ENCODE results near the gene NDUFB3.
"Not testable (repeated sequence)": the region's sequence is repeated elsewhere in the genome, so short reads cannot be mapped to it uniquely, and the experiment has no call there.

The NDUFB3 gene

GRCh38 chr2:201038855-201039254, 32.9 kb upstream of the NDUFB3 start:
- ATAC-seq: no peak
- TF ChIP-seq PPARA (CRISPR knock-in tag; IDR thresholded peaks at IDR 0.05; ENCODE audit: borderline replicate concordance): no peak
- TF ChIP-seq POU6F1 (CRISPR knock-in tag; IDR thresholded peaks at IDR 0.05; ENCODE audit: borderline replicate concordance, low read depth): no peak
- no peak for TF ChIP-seq ZNF8 (CRISPR knock-in tag; IDR thresholded peaks at IDR 0.05)
- TF ChIP-seq ZNF565 (CRISPR knock-in tag; conservative IDR thresholded peaks at IDR 0.05; ENCODE audit: low read depth): no peak
- no peak for TF ChIP-seq ZFP3 (CRISPR knock-in tag; IDR thresholded peaks at IDR 0.05)
- no peak for TF ChIP-seq OSR1 (CRISPR knock-in tag; IDR thresholded peaks at IDR 0.05)
- TF ChIP-seq TSHZ2 (CRISPR knock-in tag; IDR thresholded peaks at IDR 0.05): no peak
- TF ChIP-seq TCF4 (CRISPR knock-in tag; IDR thresholded peaks at IDR 0.05; ENCODE audit: borderline replicate concordance): no peak
- no peak for TF ChIP-seq ARNTL (CRISPR knock-in tag; IDR thresholded peaks at IDR 0.05; ENCODE audit: borderline replicate concordance, low read depth)
- no peak for TF ChIP-seq ZFP30 (CRISPR knock-in tag; IDR thresholded peaks at IDR 0.05)
- no peak for TF ChIP-seq CREB5 (CRISPR knock-in tag; IDR thresholded peaks at IDR 0.05; ENCODE audit: low read depth)
- TF ChIP-seq PATZ1 (CRISPR knock-in tag; IDR thresholded peaks at IDR 0.05; ENCODE audit: borderline replicate concordance): no peak
- no peak for TF ChIP-seq ESRRG (CRISPR knock-in tag; IDR thresholded peaks at IDR 0.05)
- no peak for TF ChIP-seq ZNF70 (CRISPR knock-in tag; IDR thresholded peaks at IDR 0.05)
- TF ChIP-seq GLIS3 (CRISPR knock-in tag; IDR thresholded peaks at IDR 0.05): no peak
- no peak for TF ChIP-seq CSRNP3 (CRISPR knock-in tag; IDR thresholded peaks at IDR 0.05)
- no peak for TF ChIP-seq ZC3H10 (CRISPR knock-in tag; IDR thresholded peaks at IDR 0.05)
- no peak for TF ChIP-seq CSDC2 (CRISPR knock-in tag; IDR thresholded peaks at IDR 0.05)
- no peak for TF ChIP-seq BACH2 (CRISPR knock-in tag; IDR thresholded peaks at IDR 0.05; ENCODE audit: borderline replicate concordance)
- no peak for TF ChIP-seq TOX (CRISPR knock-in tag; IDR thresholded peaks at IDR 0.05; ENCODE audit: borderline replicate concordance)

- ATAC-seq: no peak
- TF ChIP-seq ISL1 (CRISPR knock-in tag; IDR thresholded peaks at IDR 0.05) (no peak), ZNF8 (CRISPR knock-in tag; IDR thresholded peaks at IDR 0.05) (no peak), ZNF70 (CRISPR knock-in tag; IDR thresholded peaks at IDR 0.05) (no peak), PATZ1 (CRISPR knock-in tag; IDR thresholded peaks at IDR 0.05; ENCODE audit: borderline replicate concordance) (no peak), POU6F1 (CRISPR knock-in tag; IDR thresholded peaks at IDR 0.05; ENCODE audit: borderline replicate concordance, low read depth) (no peak)
These were observed 30.8 kb upstream of the NDUFB3 start for GRCh38 chr2:201040867-201041628.

- not testable (repeated sequence) for ATAC-seq
These were observed 29.4 kb upstream of the NDUFB3 start for GRCh38 chr2:201042451-201042850.

GRCh38 chr2:201043050-201043449, 28.8 kb upstream of the NDUFB3 start:
- not testable (repeated sequence) for ATAC-seq
